ENCODE data around the gene LPAR1. TPM values are rescaled to one million over a fixed set of nuclear protein-coding genes. Genes with fewer than 3 reads are reported as not detected.

The LPAR1 gene
- total and polyA plus RNA-seq, 2 of the 8 experiments (the other 6 are each of a cell fraction or from before 2014, with no cell fraction given), result 3.4 to 5.1 TPM

GRCh38 chr9:110975969-110976368 is 62.3 kb downstream of the LPAR1 start:
- Histone ChIP-seq H3K4me3 (ENCODE audit: extremely low read depth in 1 of 4, insufficient read depth in 2 of 4, low read depth in 3 of 4, low read length in 4 of 4) (no peak overlapping the region), H4K5ac (ENCODE audit: insufficient read length, low read depth, low read length) (no peak overlapping the region), H3K9ac (replicated peaks in 1 of 4; ENCODE audit: extremely low read depth in 1 of 4, low read depth in 3 of 4, low read length in 3 of 4) (no peak overlapping the region), H3K4me1 (replicated peaks in 1 of 4; ENCODE audit: control insufficient read depth in 3 of 4, insufficient read depth in 4 of 4, low read length in 3 of 4) (peaks cover 0 to 2% (median under 1%) of the 10 kb centered on the region in 4 experiments; a peak in 2 of 7 replicates), H2BK20ac (ENCODE audit: low read length) (no peak overlapping the region), H3K79me2 (ENCODE audit: control insufficient read depth in 1 of 2, insufficient read depth in 2 of 2, low read length in 2 of 2) (no peaks in the 10 kb centered on the region), H4K91ac (replicated peaks; ENCODE audit: insufficient read length, low read length) (no peak overlapping the region), H3K9me3 (ENCODE audit: insufficient read depth in 2 of 2, low read depth in 1 of 2, low read length in 1 of 2) (no peaks in the 10 kb centered on the region), H3K27ac (ENCODE audit: low read depth, low read length) (no peak overlapping the region), H2AFZ (ENCODE audit: low read length) (no peak overlapping the region), H4K20me1 (replicated peaks in 1 of 2; ENCODE audit: control insufficient read depth in 1 of 2, insufficient read depth in 2 of 2, low read length in 2 of 2) (no peaks in the 10 kb centered on the region), H3K56ac (replicated peaks; ENCODE audit: insufficient read length, low read depth, low read length) (no peak overlapping the region), H3K23ac (ENCODE audit: insufficient read length) (no peak overlapping the region), H2BK15ac (ENCODE audit: low read length) (no peak overlapping the region), H3K79me1 (ENCODE audit: low read depth, low read length) (no peaks in the 10 kb centered on the region; the same call in 1 of the 2 replicates), H3K27me3 (replicated peaks in 1 of 4; ENCODE audit: control insufficient read depth in 3 of 4, extremely low read depth in 1 of 4, insufficient read depth in 3 of 4, low read length in 3 of 4) (no peaks in the 10 kb centered on the region), H2BK5ac (ENCODE audit: low read depth, low read length) (no peak overlapping the region), H3K23me2 (ENCODE audit: low read depth, low read length) (no peaks in the 10 kb centered on the region; the same call in 1 of the 2 replicates), H2BK12ac (ENCODE audit: low read depth, low read length) (no peak overlapping the region), H3K36me3 (ENCODE audit: control insufficient read depth in 2 of 4, insufficient read depth in 4 of 4, low read length in 3 of 4) (no peaks in the 10 kb centered on the region), H3K18ac (ENCODE audit: extremely low read depth, low read length) (no peak overlapping the region), H4K8ac (ENCODE audit: extremely low read depth, insufficient read depth, low read length) (no peak overlapping the region), H3K4ac (replicated peaks; ENCODE audit: insufficient read length, low read depth, low read length) (no peak overlapping the region), H3K4me2 (ENCODE audit: insufficient read depth in 1 of 2, low read depth in 2 of 2, low read length in 2 of 2) (no peak overlapping the region), H2AK5ac (ENCODE audit: low read depth, low read length) (no peak overlapping the region), H3K14ac (ENCODE audit: insufficient read length) (no peak overlapping the region), H2BK120ac (replicated peaks; ENCODE audit: low read depth, low read length) (no peak overlapping the region)
- no peak for FAIRE-seq
- WGBS, 2 experiments (ENCODE audit: extremely low coverage in 1 of 2, insufficient coverage in 1 of 2, insufficient read length in 1 of 2, insufficient replicate concordance in 2 of 2, low coverage in 1 of 2, low lambda C conversion rate in 2 of 2, missing lambda C conversion rate in 1 of 2), result 83% methylated on average over 4 of the region's 6 CpGs; no CpG with 5 or more reads in 1 of the 2 experiments
- CTCF ChIA-PET (ENCODE audit: partially characterized antibody), result no interaction called here
- DNase-seq (ENCODE audit: low read depth in 1 of 2, low spot score in 2 of 2), result no peak
- POLR2A ChIA-PET (ENCODE audit: partially characterized antibody), result no interaction called here
- TF ChIP-seq SAP30 (IDR thresholded peaks at IDR 0.05; ENCODE audit: insufficient read depth, insufficient replicate concordance, low read length) (no peak), TBP (IDR thresholded peaks at IDR 0.05; ENCODE audit: low read depth, low read length) (no peak), ASH2L (IDR thresholded peaks at IDR 0.05; ENCODE audit: low read length) (no peak), RAD21 (IDR thresholded peaks at IDR 0.05 in 1 of 2, conservative IDR thresholded peaks at IDR 0.05 in 1 of 2; ENCODE audit: low read depth in 2 of 2, low read length in 2 of 2) (no peak), KDM5A (IDR thresholded peaks at IDR 0.05; ENCODE audit: low read length) (no peak)
